GM19328 (cell line): ENCODE measurements around the gene FOSB.
"Not testable (repeated sequence)": the region's sequence is repeated elsewhere in the genome, so short reads cannot be mapped to it uniquely, and the experiment has no call there.

Experiments
- ATAC-seq: cut with Tn5 transposase; IDR thresholded peaks from one replicate; pipeline ENCODE4 v1.9.1; 2021; ENCODE audit warnings: mild to moderate bottlenecking, moderate library complexity; ENCODE audit not compliant: unreplicated experiment

FOSB gene

DNA sequence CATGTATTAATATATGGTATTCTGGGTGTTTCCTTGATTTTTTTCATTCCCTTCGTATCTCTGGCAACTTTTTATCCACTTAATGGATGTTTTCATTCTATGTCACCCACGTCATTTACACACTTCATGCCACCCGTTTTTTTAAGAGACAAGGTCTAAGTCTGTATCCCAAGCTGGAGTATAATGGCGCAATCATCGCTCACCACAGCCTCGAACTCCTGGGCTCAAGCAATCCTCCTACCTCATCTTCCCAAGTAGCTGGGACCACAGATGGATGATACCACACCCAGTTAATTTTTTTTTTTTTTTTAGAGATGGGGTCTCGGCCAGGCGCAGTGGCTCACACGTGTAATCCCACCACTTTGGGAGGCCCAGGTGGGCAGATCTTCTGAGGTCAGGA, 36.1 kb downstream of the FOSB start:
- no peak for ATAC-seq

- ATAC-seq, result no peak
These were observed 37.6 kb downstream of the FOSB start for GRCh38 chr19:45505151-45505995.

DNA sequence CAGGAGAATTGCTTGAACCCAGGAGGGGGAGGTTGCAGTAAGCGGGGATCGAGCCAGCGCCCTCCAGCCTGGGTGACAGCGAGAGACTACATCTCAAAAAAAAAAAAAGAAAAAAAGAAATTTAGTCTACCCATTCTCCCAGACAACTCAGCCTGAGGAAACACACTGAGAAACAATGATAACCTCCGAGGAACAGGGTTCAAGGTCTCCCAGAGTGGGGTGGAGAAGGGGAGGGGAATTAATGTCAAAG, 38.1 kb downstream of the FOSB start:
- no peak for ATAC-seq

DNA sequence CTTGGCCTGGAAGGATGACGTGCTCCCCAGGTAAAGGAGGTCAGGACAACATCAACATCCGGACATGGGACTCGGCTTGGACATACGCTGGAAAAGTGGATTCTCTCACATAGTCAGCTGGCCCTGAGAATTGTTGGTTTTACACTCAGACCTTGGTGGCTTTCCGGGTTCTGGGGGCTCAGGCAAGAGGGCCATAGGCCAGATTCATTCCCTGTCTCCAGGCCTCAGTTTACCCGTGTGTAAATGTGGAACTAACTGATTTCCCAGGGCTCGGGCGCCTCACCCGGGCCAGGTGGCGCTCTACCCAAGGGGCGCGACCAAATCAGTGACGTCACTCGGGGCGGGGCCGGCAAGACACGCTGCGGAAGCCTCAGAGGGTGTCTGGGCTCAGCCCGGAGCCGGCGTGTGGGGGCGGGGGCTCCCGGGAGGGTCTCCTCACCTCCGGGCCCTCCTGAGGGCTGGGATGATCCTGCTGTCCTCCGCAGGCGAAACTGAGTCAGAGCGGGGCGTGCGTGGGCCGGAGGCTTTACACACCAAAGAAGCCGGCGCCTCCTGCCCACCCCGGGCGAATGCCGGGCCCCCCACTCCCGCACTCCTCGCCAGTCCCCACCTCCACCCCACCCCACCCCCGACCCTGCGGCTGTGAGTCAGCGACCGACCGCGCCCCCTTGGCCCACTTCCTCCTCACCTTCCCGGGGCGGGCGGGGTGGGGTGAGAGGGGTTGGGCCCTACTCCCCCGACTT, 38.6 kb downstream of the FOSB start:
- ATAC-seq, result peak; percentile 62

DNA sequence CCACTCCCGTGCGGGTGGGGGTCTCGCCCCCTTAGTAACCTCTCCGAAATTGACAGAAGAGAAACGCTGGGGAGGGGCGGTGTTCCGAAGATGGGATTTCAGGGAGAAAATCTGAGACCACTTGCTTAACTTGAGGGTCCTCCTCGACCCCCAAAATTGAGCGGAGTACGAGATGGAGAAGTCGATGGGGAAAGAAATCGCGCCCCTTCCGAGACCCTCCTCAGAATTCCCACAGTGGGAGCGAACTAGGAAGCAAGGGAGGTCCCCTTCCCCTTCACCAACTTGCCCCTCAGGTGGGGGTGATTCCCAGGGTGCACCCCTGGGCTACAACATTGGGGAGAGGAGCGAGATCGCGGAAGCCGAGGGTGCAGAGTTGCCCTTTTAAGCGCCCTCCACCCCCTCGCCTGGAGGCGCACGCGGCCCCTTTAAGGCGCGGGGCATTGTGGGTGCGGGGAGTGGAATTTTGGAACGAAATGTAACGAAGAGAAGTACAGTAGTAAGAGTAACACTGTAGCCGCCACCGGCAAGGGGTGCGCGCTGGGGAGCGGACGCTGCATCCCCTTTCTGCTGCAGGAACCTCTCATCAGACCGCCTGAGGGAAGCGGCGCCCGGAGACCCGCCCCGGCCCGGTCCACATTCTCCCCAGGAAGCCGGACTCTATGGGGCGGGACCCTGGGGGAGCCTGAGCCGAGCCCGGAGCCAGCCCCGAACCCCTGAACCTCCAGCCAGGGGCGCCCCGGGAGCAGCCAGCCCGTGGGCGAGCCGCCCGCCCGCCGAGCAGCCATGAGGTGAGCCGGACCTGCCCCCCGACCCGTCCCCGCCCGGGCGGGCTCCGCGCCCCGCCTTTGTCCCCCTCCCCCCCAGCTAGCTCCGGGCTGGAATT, 39.4 kb downstream of the FOSB start, which contains the start of gene VASP:
TSS of gene VASP (plus strand) at position 491 of the 883 bp plus-strand sequence. CDS start at position 784, 293 bp downstream.
- peak; percentile 40 for ATAC-seq

GRCh38 chr19:45507872-45508416, 40.1 kb downstream of the FOSB start:
- no peak for ATAC-seq

- ATAC-seq, result no peak
These were observed 40.6 kb downstream of the FOSB start for GRCh38 chr19:45508417-45508860.

GRCh38 chr19:45508861-45509691, 41.3 kb downstream of the FOSB start:
- ATAC-seq, result no peak

DNA sequence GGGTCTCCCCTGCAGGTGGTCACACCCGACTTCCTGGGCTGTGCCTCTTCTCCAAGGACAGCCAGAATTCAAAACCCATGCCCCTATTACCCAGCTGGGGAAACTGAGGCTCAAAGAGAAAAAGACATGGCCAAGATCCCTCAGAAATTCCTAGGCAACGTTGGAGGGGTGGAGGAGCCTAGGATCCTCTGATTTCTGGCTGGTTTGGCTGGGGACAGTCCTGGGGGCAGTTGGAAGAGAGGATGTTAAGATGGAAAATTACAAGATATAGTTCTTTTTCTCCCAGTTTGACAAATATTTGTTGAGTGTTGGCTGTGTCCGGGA, 41.9 kb downstream of the FOSB start:
- no peak for ATAC-seq

GRCh38 chr19:45510352-45510751, 42.6 kb downstream of the FOSB start:
- not testable (repeated sequence) for ATAC-seq

DNA sequence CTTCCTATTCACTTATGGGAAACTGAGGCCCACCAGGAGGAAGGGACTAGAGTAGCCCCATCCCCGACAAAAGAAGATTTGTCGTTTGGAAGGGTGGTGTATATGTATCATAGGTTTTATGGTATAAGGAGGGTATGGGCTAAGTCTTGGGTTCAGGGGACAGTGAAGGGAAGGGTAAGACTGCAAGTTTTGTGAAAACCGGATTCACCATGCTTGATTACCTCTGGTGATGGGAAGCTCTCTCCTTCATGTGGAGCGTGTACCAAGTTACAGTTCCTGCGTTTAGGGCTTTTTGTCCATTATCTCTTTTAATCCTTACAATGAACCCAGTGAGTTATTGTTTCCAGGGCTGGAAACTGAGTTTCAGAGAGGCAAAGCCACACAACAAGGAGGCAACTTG, 43.3 kb downstream of the FOSB start:
- ATAC-seq, result no peak

DNA sequence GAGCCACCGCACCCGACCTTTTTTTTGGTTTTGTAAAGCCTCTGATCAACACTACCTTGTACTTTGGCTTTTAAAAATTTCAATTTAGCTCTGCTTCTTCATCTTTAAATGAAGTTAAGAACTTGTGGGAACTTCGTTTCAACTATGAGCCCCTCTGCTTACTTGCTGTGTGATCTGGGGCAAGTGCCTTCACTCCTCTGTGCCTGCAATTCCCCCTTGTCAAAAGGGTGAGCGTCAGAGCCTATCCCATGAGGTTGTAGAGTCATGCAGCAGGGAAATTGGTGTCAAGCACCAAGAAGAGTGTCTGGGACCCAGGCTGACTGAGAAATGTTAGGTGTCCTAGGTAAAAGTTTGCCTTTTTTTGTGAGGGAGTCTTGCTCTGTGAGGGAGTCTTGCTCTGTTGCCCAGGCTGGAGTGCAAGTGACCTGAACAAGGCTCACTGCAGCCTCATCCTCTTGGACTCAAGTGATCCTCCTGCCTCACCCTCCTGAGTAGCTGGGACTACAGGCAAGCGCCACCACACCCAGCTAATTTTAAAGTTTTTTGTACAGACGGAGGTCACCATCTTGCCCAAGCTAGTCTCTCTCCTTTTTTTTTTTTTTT, 45.2 kb downstream of the FOSB start:
- no peak for ATAC-seq

- no peak for ATAC-seq
These were observed 46.7 kb downstream of the FOSB start for GRCh38 chr19:45514376-45515051.

DNA sequence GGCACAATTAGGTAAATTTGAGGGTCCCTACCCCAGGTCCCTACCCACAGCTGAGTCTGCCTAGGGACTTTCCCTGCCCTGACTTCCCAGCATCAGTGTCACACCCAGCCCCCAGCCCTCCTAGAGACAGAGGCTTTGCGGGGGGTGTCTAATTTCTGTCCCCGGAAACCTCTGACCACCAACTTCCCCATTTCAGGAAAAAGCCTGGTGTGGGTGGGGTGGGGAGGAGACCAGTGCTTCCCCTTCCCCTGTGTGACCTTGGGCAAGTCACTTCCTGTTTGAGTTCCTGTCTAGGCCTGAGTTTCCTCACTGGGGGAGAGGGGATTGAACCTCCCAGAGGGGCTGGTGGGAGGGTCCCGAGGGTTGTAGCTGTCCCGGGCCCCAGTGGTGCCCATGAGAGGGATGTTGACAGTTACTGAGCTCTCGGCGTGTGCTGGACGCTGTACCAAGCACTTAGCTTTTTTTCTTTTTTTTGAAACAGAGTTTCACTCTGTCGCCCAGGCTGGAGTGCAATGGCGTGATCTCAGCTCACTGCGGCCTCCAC, 47.4 kb downstream of the FOSB start:
- ATAC-seq, result no peak

- no peak for ATAC-seq
These were observed 48.1 kb downstream of the FOSB start for GRCh38 chr19:45515807-45516401.

- no peak for ATAC-seq
These were observed 49.4 kb downstream of the FOSB start for GRCh38 chr19:45517238-45517637.

DNA sequence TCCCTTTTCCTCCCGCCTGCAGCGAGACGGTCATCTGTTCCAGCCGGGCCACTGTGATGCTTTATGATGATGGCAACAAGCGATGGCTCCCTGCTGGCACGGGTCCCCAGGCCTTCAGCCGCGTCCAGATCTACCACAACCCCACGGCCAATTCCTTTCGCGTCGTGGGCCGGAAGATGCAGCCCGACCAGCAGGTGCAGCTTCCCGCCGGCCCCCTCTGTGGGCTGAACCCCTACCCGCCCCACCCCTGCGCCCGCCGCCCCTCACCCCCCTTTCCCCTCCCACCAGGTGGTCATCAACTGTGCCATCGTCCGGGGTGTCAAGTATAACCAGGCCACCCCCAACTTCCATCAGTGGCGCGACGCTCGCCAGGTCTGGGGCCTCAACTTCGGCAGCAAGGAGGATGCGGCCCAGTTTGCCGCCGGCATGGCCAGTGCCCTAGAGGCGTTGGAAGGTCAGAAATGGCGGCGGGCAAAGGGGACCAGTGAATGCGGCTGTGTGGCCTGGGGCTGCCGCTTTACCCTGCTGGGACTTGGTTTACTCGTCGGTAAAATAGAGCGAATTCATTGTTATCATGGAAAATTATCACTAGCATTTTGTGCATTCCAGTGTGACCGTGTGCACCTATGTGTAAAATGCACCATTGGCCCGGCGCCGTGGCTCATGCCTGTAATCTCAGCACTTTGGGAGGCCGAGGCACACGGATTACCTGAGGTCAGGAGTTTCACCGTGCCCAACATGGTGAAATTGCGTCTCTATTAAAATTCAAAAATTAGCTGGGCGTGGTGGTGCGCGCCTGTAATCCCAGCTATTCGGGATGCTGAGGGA, 50.1 kb downstream of the FOSB start:
- no peak for ATAC-seq

DNA sequence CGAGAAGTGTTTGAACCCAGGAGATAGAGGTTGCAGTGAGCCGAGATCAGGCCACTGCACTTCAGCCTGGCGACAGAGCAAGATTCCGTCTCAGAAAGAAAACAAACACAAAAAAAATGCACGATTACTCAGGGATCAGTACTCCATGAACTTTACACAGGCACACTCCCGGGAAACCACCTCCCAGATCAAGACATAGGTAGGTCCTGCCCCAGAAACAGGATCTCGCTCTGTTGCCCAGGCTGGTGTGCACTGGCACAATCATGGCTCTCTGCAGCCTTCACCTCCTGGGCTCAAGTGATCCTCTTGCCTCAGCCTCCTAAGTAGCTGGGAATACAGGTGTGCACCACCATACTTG, 50.7 kb downstream of the FOSB start:
- no peak for ATAC-seq
